GM12878 (cell line): ENCODE data around the gene ZSWIM5. TPM values are rescaled to one million over a fixed set of nuclear protein-coding genes. Genes with fewer than 3 reads are reported as not detected.
"Not testable (repeated sequence)": the region's sequence is repeated elsewhere in the genome, so short reads cannot be mapped to it uniquely, and the experiment has no call there.

Experiments used
- ATAC-seq: fragments of 200-7000 bp; cut with Tn5 transposase; 3 replicates; pipeline ENCODE4 v1.9.1; 2020; ENCODE audit warnings: mild to moderate bottlenecking, moderate library complexity
- BruUV-seq: library from RNA; stranded (reverse); fragments of 400-500 nt; replicated peaks from 2 replicates; lab custom pipeline; 2021; lab: Mats Ljungman, UMichigan
- CTCF ChIA-PET: fragments of 300-600 bp; sonication (Branson Sonifier 250); formaldehyde crosslinking; extraction: SDS; loops from one replicate; lab custom pipeline; 2021; ENCODE audit warnings: inconsistent platforms; lab: Yijun Ruan, JAX
- POLR2A ChIA-PET: fragments of 350-600 bp; formaldehyde crosslinking; extraction: SDS; loops from one replicate; lab custom pipeline; 2021; ENCODE audit warnings: inconsistent platforms; lab: Charles Lee
- RAD21 ChIA-PET: fragments of 300-600 bp; sonication (Branson Sonifier 250); formaldehyde crosslinking; loops from one replicate; lab custom pipeline; 2023; ENCODE audit warnings: antibody characterized with exemption; ENCODE audit not compliant: unreplicated experiment; lab: Charles Lee
- SMC1A ChIA-PET: fragments of 300-600 bp; sonication (Branson Sonifier 250); formaldehyde crosslinking; loops from one replicate; lab custom pipeline; 2023; ENCODE audit not compliant: unreplicated experiment, uncharacterized antibody; lab: Charles Lee
- DNase-seq: peaks from one replicate; pipeline ENCODE4 v3.0.0-alpha.2; 2011; ENCODE audit warnings: low read depth, low spot score
- FAIRE-seq: peaks from 3 replicates; lab custom pipeline; 2011; peaks lifted over from hg19 to GRCh38; lab: Jason Lieb, UNC
- H2AFZ ChIP-seq: 2 replicates; pipeline ENCODE4 v1.6.0; 2011; ENCODE audit warnings: low read depth, low read length, control low read depth; ENCODE audit not compliant: control insufficient read depth
- H3K27ac ChIP-seq: 2 replicates; pipeline ENCODE4 v1.5.1; 2011; ENCODE audit warnings: control low read depth; ENCODE audit not compliant: control insufficient read depth, insufficient read depth
- H3K27me3 ChIP-seq, 2 experiments: replicated peaks in 1 of 2; 2 replicates each; pipeline versions ENCODE4 v1.6.0 to v1.6.1; 2011; ENCODE audit warnings: low read length in 1 of 2; ENCODE audit not compliant: control insufficient read depth in 2 of 2, insufficient read depth in 2 of 2
- H3K36me3 ChIP-seq, 2 experiments: 2 replicates each; pipeline ENCODE4 v1.5.1; 2011; ENCODE audit warnings: low read length in 1 of 2; ENCODE audit not compliant: control insufficient read depth in 2 of 2, insufficient read depth in 2 of 2
- H3K4me1 ChIP-seq: 2 replicates; pipeline ENCODE4 v1.6.1; 2011; ENCODE audit warnings: mild to moderate bottlenecking, low read length, moderate library complexity, mixed read lengths; ENCODE audit not compliant: control insufficient read depth, insufficient read depth
- H3K4me2 ChIP-seq: 2 replicates; pipeline ENCODE4 v1.6.0; 2011; ENCODE audit warnings: control low read depth; ENCODE audit not compliant: control insufficient read depth, insufficient read depth
- H3K4me3 ChIP-seq: fragments of 200-600 bp; sonication (generic); 2 replicates; pipeline ENCODE4 v1.5.1; 2016
- H3K79me2 ChIP-seq: 2 replicates; pipeline ENCODE4 v1.6.0; 2011; ENCODE audit warnings: low read length; ENCODE audit not compliant: control insufficient read depth, insufficient read depth
- H3K9ac ChIP-seq: 2 replicates; pipeline ENCODE4 v1.8.0; 2011; ENCODE audit warnings: low read length, control low read depth, mixed read lengths; ENCODE audit not compliant: control insufficient read depth, insufficient read depth
- H3K9me3 ChIP-seq: replicated peaks from 3 replicates; pipeline ENCODE4 v1.5.1; 2011; ENCODE audit warnings: mild to moderate bottlenecking, low read length; ENCODE audit not compliant: control insufficient read depth, insufficient read depth
- H4K20me1 ChIP-seq: 2 replicates; pipeline ENCODE4 v1.6.0; 2011; ENCODE audit not compliant: control insufficient read depth, insufficient read depth
- NFYB ChIP-seq: IDR thresholded peaks from 2 replicates; pipeline ENCODE4 v1.6.1; 2011; ENCODE audit warnings: low read depth, mild to moderate bottlenecking, low read length, improper control_type of control experiment, moderate library complexity; ENCODE audit not compliant: insufficient read depth
- WGBS: methylation state at CpG from one replicate; pipeline ENCODE4 v1.1.6; 2016; ENCODE audit warnings: low lambda C conversion rate; ENCODE audit not compliant: insufficient replicate concordance, insufficient coverage; ENCODE audit errors: missing lambda C conversion rate; 5-methylcytosine and 5-hydroxymethylcytosine counted together
- in situ Hi-C: fragments of 300-500 bp; cut with MboI; formaldehyde crosslinking; loops from 9 replicates; pipeline ENCODE4 v1.14.3; 2018; ENCODE audit warnings: mixed read lengths
- intact Hi-C: fragments of 100-400 bp; cut with micrococcal nuclease; formaldehyde crosslinking; loops from one replicate; pipeline ENCODE4 v1.14.2; 2022; ENCODE audit not compliant: unreplicated experiment
- polyA plus RNA-seq, 11 experiments: library from polyadenylated mRNA; depleted of rRNA in 4 of 11; unstranded in 6 of 11; stranded (reverse) in 5 of 11; fragments of >200 nt; fragmentation: Nextera tagmentation in 4 of 11; fragmentation: Illumina TruSeq in 1 of 11; extraction: Ambion mirVana in 4 of 11; extraction: Trizol in 1 of 11; gene quantifications; 1 replicate in 1 of 11; 2 replicates in 10 of 11; pipeline versions ENCODE4 v1.2.1 to v1.2.3, GENCODE V29; 2011 to 2016; ENCODE audit warnings: inconsistent platforms in 2 of 11, missing spikeins in 2 of 11, low read depth in 1 of 11
- total RNA-seq, 4 experiments: library from RNA; depleted of rRNA in 3 of 4; stranded (reverse); fragments of >200 nt in 3 of 4; fragmentation: Illumina TruSeq in 1 of 4; extraction: Trizol in 1 of 4; gene quantifications; 2 replicates each; pipeline versions ENCODE4 v1.2.1 to v1.2.3, GENCODE V29; 2013 to 2021

The ZSWIM5 gene
- total and polyA plus RNA-seq, 10 of the 15 experiments (the other 5 are each of a cell fraction or from before 2014, with no cell fraction given), result 0.07 to 0.97 (median 0.34) TPM; not detected in 1

- TF ChIP-seq NFYB, result no peak
Measured at GRCh38 chr1:45170151-45170742, 36.2 kb downstream of the ZSWIM5 start (continued).

- intact Hi-C loops, H3K79me2 ChIP-seq, in situ Hi-C loops, H3K9me3 ChIP-seq, H3K4me1 ChIP-seq, H4K20me1 ChIP-seq, DNase-seq, H3K4me3 ChIP-seq, POLR2A ChIA-PET, H3K9ac ChIP-seq, H3K27me3 ChIP-seq, SMC1A ChIA-PET, H3K27ac ChIP-seq, FAIRE-seq, CTCF ChIA-PET, H2AFZ ChIP-seq, H3K4me2 ChIP-seq, BruUV-seq, H3K36me3 ChIP-seq, ATAC-seq: not testable (repeated sequence)
- 61% methylated on average over 6 of the region's 6 CpGs for WGBS
- RAD21 ChIA-PET, result interaction anchor here (0.6 kb wide), 1 partner anchor 149 kb away, joined by 3 read pairs; no protein-coding TSS in a partner anchor
Measured at GRCh38 chr1:45167947-45168346, 38.5 kb downstream of the ZSWIM5 start.

GRCh38 chr1:45164307-45164706 lies 42.1 kb downstream of the ZSWIM5 start:
- H3K4me2 ChIP-seq, H3K36me3 ChIP-seq, BruUV-seq, FAIRE-seq, H4K20me1 ChIP-seq, H3K9ac ChIP-seq, H3K4me1 ChIP-seq, H3K9me3 ChIP-seq, H2AFZ ChIP-seq, SMC1A ChIA-PET, intact Hi-C loops, H3K27me3 ChIP-seq, POLR2A ChIA-PET, ATAC-seq, CTCF ChIA-PET, in situ Hi-C loops, H3K79me2 ChIP-seq, RAD21 ChIA-PET, H3K27ac ChIP-seq, H3K4me3 ChIP-seq, DNase-seq: not testable (repeated sequence)
- WGBS, result 0% methylated on average over 1 of the region's 2 CpGs

GRCh38 chr1:45163111-45163510 lies 43.3 kb downstream of the ZSWIM5 start:
- SMC1A ChIA-PET, result interaction anchor here (0.6 kb wide), 1 partner anchor 289 kb away, joined by 3 read pairs; no protein-coding TSS in a partner anchor
- H2AFZ ChIP-seq, RAD21 ChIA-PET: not testable (repeated sequence)

More at GRCh38 chr1:45163111-45163510, 43.3 kb downstream of the ZSWIM5 start:
- H3K9me3 ChIP-seq, POLR2A ChIA-PET, H3K9ac ChIP-seq, H3K79me2 ChIP-seq, H4K20me1 ChIP-seq, H3K4me1 ChIP-seq, H3K4me2 ChIP-seq, intact Hi-C loops, H3K36me3 ChIP-seq, H3K4me3 ChIP-seq, FAIRE-seq, BruUV-seq, CTCF ChIA-PET, H3K27me3 ChIP-seq, DNase-seq, H3K27ac ChIP-seq, ATAC-seq, in situ Hi-C loops: not testable (repeated sequence)
- 67% methylated on average over 3 of the region's 3 CpGs for WGBS
